ENCODE data around the gene USP10.

GRCh38 chr16:84768061-84768807 is 68.4 kb downstream of the USP10 start:
- TF ChIP-seq ZFP41 (tag by site-specific recombination; IDR thresholded peaks at IDR 0.05; ENCODE audit: borderline replicate concordance): no peak
- TF ChIP-seq, protein P1, sequence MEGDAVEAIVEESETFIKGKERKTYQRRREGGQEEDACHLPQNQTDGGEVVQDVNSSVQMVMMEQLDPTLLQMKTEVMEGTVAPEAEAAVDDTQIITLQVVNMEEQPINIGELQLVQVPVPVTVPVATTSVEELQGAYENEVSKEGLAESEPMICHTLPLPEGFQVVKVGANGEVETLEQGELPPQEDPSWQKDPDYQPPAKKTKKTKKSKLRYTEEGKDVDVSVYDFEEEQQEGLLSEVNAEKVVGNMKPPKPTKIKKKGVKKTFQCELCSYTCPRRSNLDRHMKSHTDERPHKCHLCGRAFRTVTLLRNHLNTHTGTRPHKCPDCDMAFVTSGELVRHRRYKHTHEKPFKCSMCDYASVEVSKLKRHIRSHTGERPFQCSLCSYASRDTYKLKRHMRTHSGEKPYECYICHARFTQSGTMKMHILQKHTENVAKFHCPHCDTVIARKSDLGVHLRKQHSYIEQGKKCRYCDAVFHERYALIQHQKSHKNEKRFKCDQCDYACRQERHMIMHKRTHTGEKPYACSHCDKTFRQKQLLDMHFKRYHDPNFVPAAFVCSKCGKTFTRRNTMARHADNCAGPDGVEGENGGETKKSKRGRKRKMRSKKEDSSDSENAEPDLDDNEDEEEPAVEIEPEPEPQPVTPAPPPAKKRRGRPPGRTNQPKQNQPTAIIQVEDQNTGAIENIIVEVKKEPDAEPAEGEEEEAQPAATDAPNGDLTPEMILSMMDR (tag by site-specific recombination; IDR thresholded peaks at IDR 0.05): no peak
- TF ChIP-seq ZNF514 (tag by site-specific recombination; IDR thresholded peaks at IDR 0.05): no peak
- TF ChIP-seq REST (tag by site-specific recombination; IDR thresholded peaks at IDR 0.05): no peak
- no peak for TF ChIP-seq KLF9 (tag by site-specific recombination; IDR thresholded peaks at IDR 0.05; ENCODE audit: low read depth)
- no peak for TF ChIP-seq ZNF670 (tag by site-specific recombination; IDR thresholded peaks at IDR 0.05; ENCODE audit: low read depth)
- TF ChIP-seq ZBTB1 (tag by site-specific recombination; IDR thresholded peaks at IDR 0.05): no peak
- no peak for TF ChIP-seq KLF17 (tag by site-specific recombination; IDR thresholded peaks at IDR 0.05)
- TF ChIP-seq ZSCAN4 (tag by site-specific recombination; IDR thresholded peaks at IDR 0.05): no peak
- TF ChIP-seq ZNF433 (tag by site-specific recombination; IDR thresholded peaks at IDR 0.05; ENCODE audit: low read depth): no peak
- no peak for TF ChIP-seq ZNF175 (tag by site-specific recombination; IDR thresholded peaks at IDR 0.05)
- no peak for TF ChIP-seq ZNF639 (tag by site-specific recombination; IDR thresholded peaks at IDR 0.05)
- TF ChIP-seq ZNF404 (tag by site-specific recombination; IDR thresholded peaks at IDR 0.05): no peak

Data from HEK293 (cell line).